A549 (cell line): Measurements from ENCODE around the gene PTGFRN. TPM values are rescaled to one million over a fixed set of nuclear protein-coding genes. Genes with fewer than 3 reads are reported as not detected.

Experiments used
- ATAC-seq, 2 experiments: fragments of 200-7000 bp in 1 of 2; fragments of >200 bp in 1 of 2; cut with Nextera tagmentation in 1 of 2; cut with Tn5 transposase in 1 of 2; 3 replicates each; pipeline versions ENCODE4 v1.8.0 to v1.9.1; 2018 to 2020; ENCODE audit warnings: mild to moderate bottlenecking in 1 of 2, moderate library complexity in 1 of 2
- CTCF ChIA-PET: fragments of 300-600 bp; sonication (Branson Sonifier 250); formaldehyde crosslinking; extraction: SDS; loops from one replicate; lab custom pipeline; 2021; ENCODE audit warnings: antibody characterized with exemption, inconsistent platforms; lab: Yijun Ruan, JAX
- POLR2A ChIA-PET: fragments of 350-600 bp; formaldehyde crosslinking; extraction: SDS; loops from one replicate; lab custom pipeline; 2021; ENCODE audit warnings: antibody characterized with exemption, inconsistent platforms; lab: Yijun Ruan, JAX
- DNase-seq, 2 experiments: peaks; one replicate each; pipeline versions ENCODE4 v3.0.0 to v3.0.0-alpha.2; 2011 to 2016; ENCODE audit warnings: low read depth in 1 of 2, low spot score in 1 of 2
- FAIRE-seq: peaks from 2 replicates; lab custom pipeline; 2011; peaks lifted over from hg19 to GRCh38; lab: Jason Lieb, UNC
- H3K27ac ChIP-seq, 2 experiments: fragments of >200 bp; sonication (Bioruptor Twin); formaldehyde crosslinking; 3 replicates each; pipeline ENCODE4 v1.5.1; 2016 to 2017
- H3K4me1 ChIP-seq: fragments of >200 bp; sonication (Bioruptor Twin); formaldehyde crosslinking; 3 replicates; pipeline ENCODE4 v1.6.1; 2016
- H3K4me2 ChIP-seq: fragments of >200 bp; sonication (Bioruptor Twin); formaldehyde crosslinking; 3 replicates; pipeline ENCODE4 v1.6.1; 2016
- H3K4me3 ChIP-seq: fragments of >200 bp; sonication (Bioruptor Twin); formaldehyde crosslinking; 3 replicates; pipeline ENCODE4 v1.5.1; 2016
- H3K9me3 ChIP-seq: fragments of >200 bp; sonication (Bioruptor Twin); formaldehyde crosslinking; 3 replicates; pipeline ENCODE4 v1.6.1; 2016
- BHLHE40 ChIP-seq: IDR thresholded peaks from 2 replicates; pipeline ENCODE4 v1.6.1; 2012; ENCODE audit warnings: low read depth, low read length, inconsistent platforms
- ESRRA ChIP-seq: fragments of 150-350 bp; IDR thresholded peaks from 2 replicates; pipeline ENCODE4 v1.6.1; 2014; ENCODE audit warnings: mild to moderate bottlenecking, low read length, borderline replicate concordance
- FOSB ChIP-seq: fragments of 250-450 bp; sonication (Bioruptor Pico); IDR thresholded peaks from 2 replicates; pipeline ENCODE4 v1.5.0; 2020; ENCODE audit warnings: mild to moderate bottlenecking, moderate library complexity
- HDAC2 ChIP-seq: fragments of 200-600 bp; sonication (generic); IDR thresholded peaks from 2 replicates; pipeline ENCODE4 v1.6.1; 2016
- HOXB13 ChIP-seq: fragments of 250-450 bp; sonication (Bioruptor Pico); IDR thresholded peaks from 2 replicates; pipeline ENCODE4 v1.5.0; 2020; ENCODE audit warnings: low read depth, mild to moderate bottlenecking, moderate library complexity
- KDM5A ChIP-seq: fragments of 200-600 bp; sonication (generic); IDR thresholded peaks from 2 replicates; pipeline ENCODE4 v1.6.1; 2016; ENCODE audit warnings: antibody characterized with exemption, mild to moderate bottlenecking
- MAFK ChIP-seq: fragments of 450-650 bp; IDR thresholded peaks from 2 replicates; pipeline ENCODE4 v1.6.1; 2014; ENCODE audit not compliant: partially characterized antibody
- NPAS2 ChIP-seq: fragments of 250-450 bp; sonication (Bioruptor Pico); IDR thresholded peaks from 2 replicates; pipeline ENCODE4 v1.8.0; 2022; ENCODE audit warnings: mild to moderate bottlenecking, moderate library complexity, borderline replicate concordance
- NR3C1 ChIP-seq: fragments of >200 bp; sonication (Bioruptor Twin); formaldehyde crosslinking; IDR thresholded peaks from 3 replicates; pipeline ENCODE4 v1.6.1; 2017
- PHF8 ChIP-seq: fragments of 200-600 bp; sonication (generic); IDR thresholded peaks from 2 replicates; pipeline ENCODE4 v1.6.1; 2016; ENCODE audit warnings: low read depth, mild to moderate bottlenecking, antibody characterized with exemption, moderate library complexity, borderline replicate concordance
- RCOR1 ChIP-seq: fragments of 150-350 bp; IDR thresholded peaks from 2 replicates; pipeline ENCODE4 v1.6.1; 2014; ENCODE audit warnings: antibody characterized with exemption, low read length, low read depth
- RNF2 ChIP-seq: fragments of 200-600 bp; sonication (generic); IDR thresholded peaks from 2 replicates; pipeline ENCODE4 v1.6.1; 2016; ENCODE audit warnings: low read depth, mild to moderate bottlenecking, antibody characterized with exemption, moderate library complexity, borderline replicate concordance
- SREBF2 ChIP-seq: fragments of 450-650 bp; IDR thresholded peaks from 2 replicates; pipeline ENCODE4 v1.6.1; 2014; ENCODE audit warnings: mild to moderate bottlenecking, moderate library complexity
- TFCP2L1 ChIP-seq: fragments of 250-450 bp; sonication (Bioruptor Pico); IDR thresholded peaks from 2 replicates; pipeline ENCODE4 v1.5.0; 2021; ENCODE audit warnings: mild to moderate bottlenecking
- ZNF302 ChIP-seq: fragments of 250-450 bp; sonication (Bioruptor Pico); IDR thresholded peaks from 2 replicates; pipeline ENCODE4 v1.9.0; 2021; ENCODE audit warnings: inconsistent platforms, mild to moderate bottlenecking, moderate library complexity
- WGBS: methylation state at CpG from one replicate; pipeline ENCODE4 v1.1.6; 2017; ENCODE audit errors: missing lambda C conversion rate; 5-methylcytosine and 5-hydroxymethylcytosine counted together
- polyA plus RNA-seq, 4 experiments: library from polyadenylated mRNA; depleted of rRNA in 3 of 4; stranded (reverse); fragments of >200 nt; fragmentation: RNase III in 1 of 4; extraction: RNeasy Plus Mini Kit Qiagen cat#74134 plus additional on column Dnase treatment in 1 of 4; gene quantifications; 2 replicates in 3 of 4; 3 replicates in 1 of 4; pipeline ENCODE4 v1.2.3, GENCODE V29; 2011 to 2017
- TF ChIP-seq, protein P1 (sequence below): IDR thresholded peaks from 2 replicates; pipeline ENCODE4 v1.6.1; 2012
- TF ChIP-seq, protein P2 (sequence below): fragments of >200 bp; sonication (Bioruptor Twin); formaldehyde crosslinking; IDR thresholded peaks from 2 replicates; pipeline ENCODE4 v1.6.1; 2016
- TF ChIP-seq, protein P3 (sequence below): IDR thresholded peaks from 2 replicates; pipeline ENCODE4 v1.6.1; 2012; ENCODE audit warnings: low read depth, borderline replicate concordance
- TF ChIP-seq, protein P4 (sequence below): IDR thresholded peaks from 2 replicates; pipeline ENCODE4 v1.6.1; 2012
- TF ChIP-seq, protein P5 (sequence below): fragments of 250-450 bp; sonication (Bioruptor Pico); IDR thresholded peaks from 2 replicates; pipeline ENCODE4 v1.5.0; 2021; ENCODE audit warnings: mild to moderate bottlenecking, moderate library complexity, borderline replicate concordance

PTGFRN gene
- polyA plus RNA-seq, 2 of the 4 experiments (the other 2 are of a cell fraction): 17.4 to 39.0 TPM

DNA sequence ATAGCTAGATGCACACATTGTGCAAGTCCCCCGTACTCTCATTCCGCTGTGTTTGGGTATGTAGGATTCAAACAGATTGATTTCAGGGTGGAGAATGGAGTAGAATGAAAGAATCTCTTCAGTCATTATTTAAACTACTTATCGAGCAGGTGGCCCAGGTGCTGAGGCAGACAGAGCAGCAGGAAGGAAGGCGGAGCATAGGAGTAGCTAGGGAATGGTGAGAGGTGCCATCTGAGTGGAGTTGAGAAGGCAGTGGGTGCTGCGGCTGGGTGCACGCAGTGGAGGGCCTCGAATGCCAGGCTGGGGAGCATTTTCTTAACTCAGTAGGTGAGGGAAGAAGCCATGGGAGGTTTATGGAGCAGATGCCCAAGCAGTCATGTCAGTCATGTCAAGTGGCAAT, 46.7 kb downstream of the PTGFRN start:
- FAIRE-seq: no peak
- 84% methylated on average over 7 of the region's 7 CpGs for WGBS
- Histone ChIP-seq H3K27ac (no peak overlapping the region), H3K4me2 (no peak overlapping the region), H3K4me1 (no peaks in the 10 kb centered on the region), H3K9me3 (no peaks in the 10 kb centered on the region), H3K4me3 (no peak overlapping the region)
- ChIA-PET POLR2A (no interaction called here), CTCF (interaction anchor here (1.1 kb wide), 1 partner anchor 231 kb away, joined by 3 read pairs; no protein-coding TSS in a partner anchor)
- ATAC-seq: no peak
- no peak for DNase-seq
- TF ChIP-seq, protein P1, sequence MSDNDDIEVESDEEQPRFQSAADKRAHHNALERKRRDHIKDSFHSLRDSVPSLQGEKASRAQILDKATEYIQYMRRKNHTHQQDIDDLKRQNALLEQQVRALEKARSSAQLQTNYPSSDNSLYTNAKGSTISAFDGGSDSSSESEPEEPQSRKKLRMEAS: no peak
- TF ChIP-seq HDAC2 (no peak), SREBF2 (no peak), KDM5A (no peak)

DNA sequence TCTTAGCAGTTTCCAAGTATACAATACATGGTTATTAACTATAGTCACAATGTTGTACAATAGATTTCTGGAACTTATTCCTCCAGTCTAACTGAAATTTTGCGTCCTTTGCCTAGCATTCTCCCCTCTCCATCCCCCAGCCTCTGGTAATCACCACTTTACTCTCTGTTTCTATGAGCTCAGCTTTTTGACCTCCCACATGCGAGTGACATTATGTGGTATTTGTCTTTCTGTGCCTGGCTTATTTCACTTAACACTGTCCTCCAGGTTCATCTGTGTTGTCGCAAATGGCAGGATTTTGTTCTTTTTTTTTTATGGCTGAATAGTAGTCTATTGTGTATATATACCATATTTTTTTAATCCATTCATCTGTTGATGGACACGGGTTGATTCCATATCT, 47.9 kb downstream of the PTGFRN start:
- H3K4me2 ChIP-seq: no peak overlapping the region
- ChIA-PET POLR2A (no interaction called here), CTCF (no interaction called here)
- no peak overlapping the region for H3K4me3 ChIP-seq
- H3K9me3 ChIP-seq: no peaks in the 10 kb centered on the region
- TF ChIP-seq HDAC2 (no peak), RNF2 (no peak), NR3C1 (no peak), TFCP2L1 (CRISPR knock-in tag) (no peak)
- TF ChIP-seq, protein P2, sequence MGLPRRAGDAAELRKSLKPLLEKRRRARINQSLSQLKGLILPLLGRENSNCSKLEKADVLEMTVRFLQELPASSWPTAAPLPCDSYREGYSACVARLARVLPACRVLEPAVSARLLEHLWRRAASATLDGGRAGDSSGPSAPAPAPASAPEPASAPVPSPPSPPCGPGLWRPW: no peak
- FAIRE-seq (no peak), DNase-seq (no peak), ATAC-seq (no peak)
- WGBS: 93% methylated on average over 4 of the region's 4 CpGs
- H3K4me1 ChIP-seq: no peaks in the 10 kb centered on the region
- H3K27ac ChIP-seq: no peak overlapping the region

DNA sequence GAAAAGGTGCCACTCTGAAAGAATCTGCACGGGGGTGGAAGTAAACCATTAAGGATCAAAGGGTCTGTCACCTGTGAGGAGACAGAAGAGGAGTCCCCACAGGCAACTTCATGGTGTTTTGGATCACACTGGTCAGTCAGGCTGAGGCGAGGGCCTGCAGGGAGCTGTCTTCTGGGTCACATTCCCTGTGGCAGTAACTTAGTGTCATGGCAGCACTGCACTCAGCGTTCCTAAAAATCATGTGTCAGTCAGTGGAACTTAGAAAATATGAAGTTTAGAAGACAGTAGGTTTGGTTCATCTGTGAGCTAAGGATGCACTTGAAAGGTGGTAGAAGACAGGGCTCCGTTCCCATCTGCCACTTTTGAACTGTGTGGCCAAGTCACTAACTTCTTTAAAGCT, 48.4 kb downstream of the PTGFRN start:
- no peak overlapping the region for H3K27ac ChIP-seq
- 72% methylated on average over 4 of the region's 4 CpGs for WGBS
- H3K4me2 ChIP-seq: no peak overlapping the region
- no peaks in the 10 kb centered on the region for H3K4me1 ChIP-seq
- DNase-seq (no peak), FAIRE-seq (no peak), ATAC-seq (no peak)
- CTCF ChIA-PET: no interaction called here
- no peak overlapping the region for H3K4me3 ChIP-seq
- POLR2A ChIA-PET: no interaction called here
- H3K9me3 ChIP-seq: no peaks in the 10 kb centered on the region
- TF ChIP-seq, protein P3, sequence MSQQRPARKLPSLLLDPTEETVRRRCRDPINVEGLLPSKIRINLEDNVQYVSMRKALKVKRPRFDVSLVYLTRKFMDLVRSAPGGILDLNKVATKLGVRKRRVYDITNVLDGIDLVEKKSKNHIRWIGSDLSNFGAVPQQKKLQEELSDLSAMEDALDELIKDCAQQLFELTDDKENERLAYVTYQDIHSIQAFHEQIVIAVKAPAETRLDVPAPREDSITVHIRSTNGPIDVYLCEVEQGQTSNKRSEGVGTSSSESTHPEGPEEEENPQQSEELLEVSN: no peak
- TF ChIP-seq HOXB13 (CRISPR knock-in tag) (no peak), PHF8 (no peak), FOSB (CRISPR knock-in tag) (no peak), NPAS2 (CRISPR knock-in tag) (no peak)
- TF ChIP-seq, protein P4, sequence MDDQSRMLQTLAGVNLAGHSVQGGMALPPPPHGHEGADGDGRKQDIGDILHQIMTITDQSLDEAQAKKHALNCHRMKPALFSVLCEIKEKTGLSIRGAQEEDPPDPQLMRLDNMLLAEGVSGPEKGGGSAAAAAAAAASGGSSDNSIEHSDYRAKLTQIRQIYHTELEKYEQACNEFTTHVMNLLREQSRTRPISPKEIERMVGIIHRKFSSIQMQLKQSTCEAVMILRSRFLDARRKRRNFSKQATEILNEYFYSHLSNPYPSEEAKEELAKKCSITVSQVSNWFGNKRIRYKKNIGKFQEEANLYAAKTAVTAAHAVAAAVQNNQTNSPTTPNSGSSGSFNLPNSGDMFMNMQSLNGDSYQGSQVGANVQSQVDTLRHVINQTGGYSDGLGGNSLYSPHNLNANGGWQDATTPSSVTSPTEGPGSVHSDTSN: no peak

DNA sequence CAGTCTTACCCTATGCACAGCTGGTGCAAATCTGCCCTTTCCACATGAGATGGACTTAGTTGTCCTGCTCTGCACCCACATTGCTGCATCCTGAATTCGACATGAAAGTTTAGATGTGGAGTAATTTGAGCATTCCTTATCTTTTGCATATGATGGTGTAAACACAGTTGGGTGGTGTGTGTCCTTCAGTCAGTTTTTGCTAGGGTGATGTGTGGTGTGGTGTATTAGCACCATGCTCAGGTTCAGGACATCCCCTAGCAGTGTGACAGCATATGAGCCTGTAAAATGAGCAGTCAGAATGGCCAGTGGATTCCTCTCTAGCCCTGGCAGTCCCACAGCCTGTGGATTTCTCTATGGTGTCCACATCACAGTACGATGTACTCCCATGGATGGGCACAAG, 49.3 kb downstream of the PTGFRN start:
- ChIA-PET POLR2A (no interaction called here), CTCF (no interaction called here)
- no peaks in the 10 kb centered on the region for H3K9me3 ChIP-seq
- TF ChIP-seq NPAS2 (CRISPR knock-in tag) (no peak), KDM5A (no peak), ESRRA (no peak), HDAC2 (no peak), MAFK (no peak), BHLHE40 (no peak), ZNF302 (CRISPR knock-in tag) (no peak), TFCP2L1 (CRISPR knock-in tag) (no peak), RCOR1 (no peak)
- TF ChIP-seq, protein P5, sequence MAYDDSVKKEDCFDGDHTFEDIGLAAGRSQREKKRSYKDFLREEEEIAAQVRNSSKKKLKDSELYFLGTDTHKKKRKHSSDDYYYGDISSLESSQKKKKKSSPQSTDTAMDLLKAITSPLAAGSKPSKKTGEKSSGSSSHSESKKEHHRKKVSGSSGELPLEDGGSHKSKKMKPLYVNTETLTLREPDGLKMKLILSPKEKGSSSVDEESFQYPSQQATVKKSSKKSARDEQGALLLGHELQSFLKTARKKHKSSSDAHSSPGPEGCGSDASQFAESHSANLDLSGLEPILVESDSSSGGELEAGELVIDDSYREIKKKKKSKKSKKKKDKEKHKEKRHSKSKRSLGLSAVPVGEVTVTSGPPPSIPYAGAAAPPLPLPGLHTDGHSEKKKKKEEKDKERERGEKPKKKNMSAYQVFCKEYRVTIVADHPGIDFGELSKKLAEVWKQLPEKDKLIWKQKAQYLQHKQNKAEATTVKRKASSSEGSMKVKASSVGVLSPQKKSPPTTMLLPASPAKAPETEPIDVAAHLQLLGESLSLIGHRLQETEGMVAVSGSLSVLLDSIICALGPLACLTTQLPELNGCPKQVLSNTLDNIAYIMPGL (CRISPR knock-in tag): no peak
- TF ChIP-seq, protein P2: no peak
- TF ChIP-seq, all 56 proteins: peak for 0
- FAIRE-seq: no peak
- Histone ChIP-seq H3K27ac (no peak overlapping the region), H3K4me1 (no peaks in the 10 kb centered on the region), H3K4me3 (no peak overlapping the region), H3K4me2 (no peak overlapping the region)
- no peak for ATAC-seq
- 59% methylated on average over 2 of the region's 2 CpGs for WGBS
- DNase-seq: no peak
